Esophagus squamous epithelium (tissue), 4 donors: ENCODE data around the gene OGFOD2.

Experiments used
- CTCF ChIP-seq, 6 experiments: fragments of 450-650 bp in 4 of 6; fragments of 200-600 bp in 2 of 6; sonication (generic) in 2 of 6; IDR thresholded peaks; one replicate each; pipeline ENCODE4 v1.5.1; 2016 to 2019; ENCODE audit warnings: antibody characterized with exemption in 6 of 6, mild to moderate bottlenecking in 4 of 6, moderate library complexity in 4 of 6
- POLR2A ChIP-seq, 4 donors: fragments of 450-650 bp; IDR thresholded peaks; one replicate each; pipeline ENCODE4 v1.6.1; 2017; ENCODE audit warnings: antibody characterized with exemption in 4 of 4, mild to moderate bottlenecking in 4 of 4, moderate library complexity in 3 of 4

GRCh38 chr12:122987086-122987951, 12.3 kb downstream of the OGFOD2 start:
- TF ChIP-seq CTCF (IDR thresholded peaks at IDR 0.05) (no peak), POLR2A (IDR thresholded peaks at IDR 0.05) (no peak)
